H9 (cell line): ENCODE results near the gene ATF4. TPM values are rescaled to one million over a fixed set of nuclear protein-coding genes. Genes with fewer than 3 reads are reported as not detected.

ENCODE experiments used
- DNase-seq: peaks from one replicate; pipeline ENCODE4 v3.0.0-alpha.2; 2017
- H2AFZ ChIP-seq: one replicate; pipeline ENCODE4 v1.6.1; 2013; ENCODE audit warnings: mild to moderate bottlenecking, low read length, control low read depth, moderate library complexity
- H2AK5ac ChIP-seq: 2 replicates; pipeline ENCODE4 v1.6.1; 2013; ENCODE audit warnings: low read length, control low read depth, mixed read lengths; ENCODE audit not compliant: insufficient read length
- H2BK120ac ChIP-seq: one replicate; pipeline ENCODE4 v1.6.1; 2013; ENCODE audit warnings: low read depth, mild to moderate bottlenecking, low read length, control low read depth, inconsistent platforms; ENCODE audit not compliant: poor library complexity, severe bottlenecking
- H2BK12ac ChIP-seq: 2 replicates; pipeline ENCODE4 v1.6.1; 2013; ENCODE audit warnings: low read length, control low read depth, mixed read lengths, low read depth; ENCODE audit not compliant: insufficient read length
- H2BK15ac ChIP-seq: 2 replicates; pipeline ENCODE4 v1.6.1; 2013; ENCODE audit warnings: low read depth, low read length, control low read depth
- H2BK20ac ChIP-seq: one replicate; pipeline ENCODE4 v1.6.1; 2013; ENCODE audit warnings: low read depth, mild to moderate bottlenecking, low read length, control low read depth, inconsistent platforms; ENCODE audit not compliant: poor library complexity, severe bottlenecking
- H2BK5ac ChIP-seq: 2 replicates; pipeline ENCODE4 v1.6.1; 2013; ENCODE audit warnings: low read length, control low read depth, mixed read lengths; ENCODE audit not compliant: insufficient read length
- H3K14ac ChIP-seq: 2 replicates; pipeline ENCODE4 v1.6.1; 2013; ENCODE audit warnings: low read length, control low read depth; ENCODE audit not compliant: insufficient read depth
- H3K18ac ChIP-seq: 2 replicates; pipeline ENCODE4 v1.6.1; 2013; ENCODE audit warnings: low read depth, mild to moderate bottlenecking, mixed read lengths, low read length, control low read depth; ENCODE audit not compliant: insufficient read length
- H3K23ac ChIP-seq: 2 replicates; pipeline ENCODE4 v1.6.1; 2013; ENCODE audit warnings: low read length, control low read depth, mixed read lengths, low read depth; ENCODE audit not compliant: insufficient read length
- H3K23me2 ChIP-seq: 2 replicates; pipeline ENCODE4 v1.6.1; 2013; ENCODE audit warnings: low read depth, mild to moderate bottlenecking, mixed read lengths, low read length, control low read depth; ENCODE audit not compliant: insufficient read length, poor library complexity, severe bottlenecking
- H3K27ac ChIP-seq: 2 replicates; pipeline ENCODE4 v1.5.1; 2013; ENCODE audit warnings: low read length, control low read depth, mixed read lengths, low read depth; ENCODE audit not compliant: insufficient read length
- H3K27me3 ChIP-seq: 2 replicates; pipeline ENCODE4 v1.6.1; 2013; ENCODE audit warnings: low read length, control low read depth, inconsistent platforms; ENCODE audit not compliant: insufficient read depth
- H3K4ac ChIP-seq: 2 replicates; pipeline ENCODE4 v1.6.1; 2013; ENCODE audit warnings: low read depth, mild to moderate bottlenecking, control low read depth, inconsistent platforms, low read length, moderate library complexity
- H3K4me1 ChIP-seq: 2 replicates; pipeline ENCODE4 v1.6.1; 2013; ENCODE audit warnings: low read length, control low read depth, inconsistent platforms; ENCODE audit not compliant: insufficient read depth
- H3K4me2 ChIP-seq: 2 replicates; pipeline ENCODE4 v1.6.1; 2013; ENCODE audit warnings: low read length, control low read depth, mixed read lengths; ENCODE audit not compliant: insufficient read length, insufficient read depth
- H3K56ac ChIP-seq: 2 replicates; pipeline ENCODE4 v1.6.1; 2013; ENCODE audit warnings: low read depth, mild to moderate bottlenecking, mixed read lengths, low read length, control low read depth; ENCODE audit not compliant: insufficient read length
- H3K79me1 ChIP-seq: 2 replicates; pipeline ENCODE4 v1.6.1; 2013; ENCODE audit warnings: low read depth, mild to moderate bottlenecking, moderate library complexity, low read length, control low read depth, inconsistent platforms; ENCODE audit not compliant: insufficient read depth, poor library complexity, severe bottlenecking
- H3K79me2 ChIP-seq: 2 replicates; pipeline ENCODE4 v1.6.1; 2013; ENCODE audit warnings: low read length, control low read depth, inconsistent platforms; ENCODE audit not compliant: insufficient read depth
- H3K9ac ChIP-seq: 2 replicates; pipeline ENCODE4 v1.6.1; 2013; ENCODE audit warnings: low read length, control low read depth, mixed read lengths; ENCODE audit not compliant: insufficient read length; ENCODE audit errors: extremely low read depth
- H3K9me3 ChIP-seq: one replicate; pipeline ENCODE4 v1.6.1; 2013; ENCODE audit warnings: low read depth, low read length, inconsistent platforms; ENCODE audit not compliant: control insufficient read depth
- H3T11ph ChIP-seq: one replicate; pipeline ENCODE4 v1.6.1; 2013; ENCODE audit warnings: mild to moderate bottlenecking, low read length, control low read depth, inconsistent platforms
- H4K20me1 ChIP-seq: one replicate; pipeline ENCODE4 v1.6.1; 2013; ENCODE audit not compliant: control insufficient read depth, insufficient read length, insufficient read depth
- H4K5ac ChIP-seq: 2 replicates; pipeline ENCODE4 v1.6.1; 2013; ENCODE audit warnings: low read depth, mild to moderate bottlenecking, mixed read lengths, low read length, control low read depth; ENCODE audit not compliant: insufficient read length
- H4K8ac ChIP-seq: replicated peaks from 2 replicates; pipeline ENCODE4 v1.6.1; 2013; ENCODE audit warnings: low read length, control low read depth, mixed read lengths, low read depth; ENCODE audit not compliant: insufficient read length
- H4K91ac ChIP-seq: 2 replicates; pipeline ENCODE4 v1.6.1; 2013; ENCODE audit warnings: low read depth, mild to moderate bottlenecking, moderate library complexity, mixed read lengths, low read length, control low read depth; ENCODE audit not compliant: insufficient read length
- H3K27ac Mint-ChIP-seq, 3 experiments: 2 replicates in 2 of 3; 3 replicates in 1 of 3; pipeline ENCODE4 v1.8.0; 2020 to 2021; ENCODE audit warnings: mixed read lengths in 3 of 3, mild to moderate bottlenecking in 1 of 3, moderate library complexity in 1 of 3
- H3K27me3 Mint-ChIP-seq: 2 replicates; pipeline ENCODE4 v1.8.0; 2021; ENCODE audit warnings: low read depth, mild to moderate bottlenecking, moderate library complexity, mixed read lengths
- H3K36me3 Mint-ChIP-seq, 3 experiments: 2 replicates in 2 of 3; 3 replicates in 1 of 3; pipeline ENCODE4 v1.8.0; 2020 to 2021; ENCODE audit warnings: low read depth in 3 of 3, mixed read lengths in 3 of 3; ENCODE audit not compliant: insufficient read depth in 1 of 3
- H3K4me1 Mint-ChIP-seq, 2 experiments: 2 replicates each; pipeline ENCODE4 v1.8.0; 2020; ENCODE audit warnings: mixed read lengths in 2 of 2
- H3K4me3 Mint-ChIP-seq, 2 experiments: 2 replicates in 1 of 2; 3 replicates in 1 of 2; pipeline ENCODE4 v1.8.0; 2020 to 2021; ENCODE audit warnings: mild to moderate bottlenecking in 2 of 2, mixed read lengths in 2 of 2, moderate library complexity in 1 of 2
- H3K9me3 Mint-ChIP-seq, 2 experiments: 2 replicates in 1 of 2; 3 replicates in 1 of 2; pipeline ENCODE4 v1.8.0; 2020; ENCODE audit warnings: mild to moderate bottlenecking in 2 of 2, mixed read lengths in 2 of 2, moderate library complexity in 1 of 2
- CTCF ChIP-seq: fragments of 200-600 bp; sonication (generic); conservative IDR thresholded peaks from 3 replicates; pipeline ENCODE4 v1.8.0; 2021; ENCODE audit warnings: antibody characterized with exemption, mild to moderate bottlenecking
- WGBS: extraction: QIAGEN DNeasy Blood & Tissue Kit; methylation state at CpG from one replicate; pipeline ENCODE4 v1.1.7; 2013; ENCODE audit warnings: missing lambda C conversion rate, low lambda C conversion rate, mixed read lengths; ENCODE audit not compliant: insufficient read length; ENCODE audit errors: extremely low coverage; 5-methylcytosine and 5-hydroxymethylcytosine counted together
- total RNA-seq: library from RNA; stranded (reverse); gene quantifications from 2 replicates; pipeline ENCODE4 v1.2.1, GENCODE V29; 2021

The ATF4 gene
- total RNA-seq, 1 experiment from 2014 or later = 455 TPM

DNA sequence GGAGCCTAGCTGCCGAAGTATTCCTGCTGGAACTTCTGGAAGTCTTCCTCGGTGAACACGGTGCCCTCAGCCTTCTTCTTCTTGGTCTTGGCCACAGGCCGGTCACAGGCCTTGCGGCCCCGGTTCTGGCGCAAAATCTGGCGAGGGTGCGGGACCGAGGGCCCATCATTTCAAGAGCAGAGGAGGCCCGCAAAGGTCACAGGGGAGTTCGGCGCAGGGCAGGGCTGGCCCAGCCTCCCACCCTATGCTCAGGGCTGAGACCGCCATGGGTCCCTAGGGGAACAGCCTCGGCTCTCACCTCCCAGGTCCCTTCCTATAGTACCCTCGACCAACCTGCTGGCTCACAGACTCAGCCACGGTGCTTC is 9.1 kb downstream of the ATF4 start:
- Histone ChIP-seq H3K4ac (no peak overlapping the region), H3K79me2 (peaks cover 2% of the 10 kb centered on the region; the same call in 1 of the 2 replicates), H3K4me2 (no peak overlapping the region), H3K79me1 (no peaks in the 10 kb centered on the region), H3K23ac (no peak overlapping the region), H3K9ac (no peak overlapping the region), H4K5ac (no peak overlapping the region), H2BK12ac (no peak overlapping the region), H3K23me2 (peaks cover 6% of the 10 kb centered on the region), H4K20me1 (no peaks in the 10 kb centered on the region), H2AFZ (no peak overlapping the region), H2BK5ac (no peak overlapping the region), H2BK15ac (no peak overlapping the region), H3K4me1 (peaks cover 3% of the 10 kb centered on the region; the same call in 1 of the 2 replicates), H2BK20ac (no peak overlapping the region), H3K18ac (no peak overlapping the region), H3K27me3 (no peaks in the 10 kb centered on the region), H4K8ac (no peak overlapping the region), H4K91ac (no peak overlapping the region), H2BK120ac (no peak overlapping the region), H3T11ph (no peak overlapping the region), H3K27ac (no peak overlapping the region), H2AK5ac (no peak overlapping the region), H3K9me3 (no peaks in the 10 kb centered on the region), H3K14ac (no peak overlapping the region), H3K56ac (no peak overlapping the region)
- H3K9me3 Mint-ChIP-seq = no peaks in the 10 kb centered on the region; a peak in 2 of 5 replicates
- peak overlapping the region in 1 of 2 experiments; percentile 48; a peak in 1 of 5 replicates for H3K4me3 Mint-ChIP-seq
- no peak; the same call in 2 of the 3 replicates for TF ChIP-seq CTCF
- H3K27ac Mint-ChIP-seq = no peak overlapping the region
- H3K4me1 Mint-ChIP-seq = peaks cover 42 to 53% of the 10 kb centered on the region in 2 experiments
- no peak for DNase-seq
- no peaks in the 10 kb centered on the region for H3K27me3 Mint-ChIP-seq
- peaks cover 8 to 49% (median 40%) of the 10 kb centered on the region in 3 experiments for H3K36me3 Mint-ChIP-seq
- no CpG with 5 or more reads among the region's 17 CpGs for WGBS
